GM18870 (cell line): ENCODE results near the gene RAB43.
"Not testable (repeated sequence)": the region's sequence is repeated elsewhere in the genome, so short reads cannot be mapped to it uniquely, and the experiment has no call there.

Experiments used
- ATAC-seq: cut with Tn5 transposase; IDR thresholded peaks from one replicate; pipeline ENCODE4 v1.9.1; 2021; ENCODE audit warnings: moderate library complexity; ENCODE audit not compliant: unreplicated experiment

Gene RAB43

GRCh38 chr3:129121792-129122411 is at the start of gene RAB43:
TSS of gene RAB43 (minus strand) at chr3:129121804. CDS start at chr3:129121489, 315 bp downstream.
- no peak for ATAC-seq

DNA sequence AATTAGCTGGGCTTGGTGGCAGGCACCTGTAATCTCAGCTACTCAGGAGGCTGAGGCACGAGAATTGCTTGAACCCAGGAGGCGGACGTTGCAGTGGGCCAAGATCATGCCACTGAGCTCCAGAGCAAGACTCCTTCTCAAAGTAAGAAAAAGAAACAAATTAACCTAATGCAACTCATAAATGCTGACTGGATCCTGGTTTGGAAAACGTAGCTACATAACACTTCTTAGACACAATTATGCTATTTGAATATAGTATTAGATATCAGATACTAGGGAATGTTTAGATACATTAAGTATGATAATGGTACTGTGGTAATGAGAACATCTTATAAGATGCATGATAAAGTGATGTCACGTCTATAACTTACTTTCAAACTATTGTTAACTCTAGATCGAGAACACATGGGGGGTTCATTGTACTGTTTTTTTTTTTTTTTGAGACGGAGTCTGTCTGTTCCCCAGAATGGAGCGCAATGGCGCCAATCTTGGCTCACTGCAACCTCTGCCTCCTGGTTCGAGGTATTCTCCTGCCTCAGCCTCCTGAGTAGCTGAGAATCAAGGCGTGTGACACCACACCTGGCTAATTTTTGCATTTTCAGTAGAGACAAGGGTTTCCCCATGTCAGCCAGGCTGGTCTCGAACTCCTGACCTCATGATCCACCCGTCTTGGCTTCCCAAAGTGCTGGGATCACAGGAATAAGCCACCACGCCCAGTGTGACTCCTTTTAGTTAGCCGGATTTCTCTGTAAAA is 45.2 kb upstream of the RAB43 start:
- no peak for ATAC-seq

DNA sequence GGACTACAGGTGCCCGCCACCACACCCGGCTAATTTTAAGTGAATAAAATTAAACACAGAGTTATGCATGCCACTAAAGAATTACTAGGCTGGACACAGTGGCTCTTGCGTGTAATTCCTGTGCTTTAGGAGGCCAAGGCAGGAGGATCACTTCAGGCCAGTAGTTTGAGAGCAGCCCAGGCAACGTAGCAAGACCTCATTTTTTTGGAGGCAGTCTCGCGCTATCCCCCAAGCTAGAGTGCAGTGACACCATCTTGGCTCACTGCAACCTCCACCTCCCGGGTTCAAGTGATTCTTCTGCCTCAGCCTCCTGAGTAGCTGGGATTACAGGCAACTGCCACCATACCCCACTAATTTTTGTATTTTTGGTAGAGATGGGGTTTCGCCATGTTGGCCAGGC is 44.0 kb upstream of the RAB43 start:
- not testable (repeated sequence) for ATAC-seq

- ATAC-seq = no peak
Observed at GRCh38 chr3:129164500-129164899, 42.9 kb upstream of the RAB43 start.

DNA sequence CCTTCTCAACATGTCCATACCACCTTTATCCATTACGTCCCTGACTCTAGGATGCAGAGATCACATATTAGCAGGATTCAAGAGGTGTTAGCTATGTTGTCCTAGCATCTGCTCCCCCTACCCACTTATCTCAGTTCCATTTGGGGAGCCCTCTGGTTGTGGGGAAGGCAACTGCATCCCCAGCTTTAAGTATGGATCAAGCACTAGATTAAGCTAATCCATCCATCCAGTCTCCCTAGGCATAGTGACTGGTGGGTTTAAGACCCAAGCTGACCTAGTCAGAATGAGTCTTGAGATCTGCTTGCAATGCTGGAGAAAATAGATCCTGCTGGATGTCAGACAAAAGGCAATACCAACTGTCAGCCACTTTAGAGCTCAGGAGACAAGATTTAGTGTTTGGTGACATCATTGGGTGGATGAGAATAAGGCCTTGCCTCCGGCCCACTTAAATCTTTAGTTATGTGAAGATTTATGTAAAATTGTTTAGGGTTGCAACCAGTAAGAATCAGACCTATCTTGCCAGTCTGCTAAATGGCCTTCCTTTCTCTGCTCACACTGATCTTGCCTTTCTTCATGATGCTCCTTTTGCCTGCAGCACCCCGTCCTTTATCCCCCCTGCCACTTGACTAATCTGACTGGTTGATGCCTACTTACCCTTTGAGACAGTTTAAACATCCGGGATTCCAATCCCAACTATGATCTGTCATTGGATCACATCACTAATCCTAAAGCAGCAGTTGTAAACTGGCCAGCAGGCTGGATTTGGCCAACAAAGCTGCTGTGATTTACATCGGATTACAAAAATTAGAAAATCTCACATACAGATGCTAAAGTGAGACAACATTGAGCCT is 41.4 kb upstream of the RAB43 start:
- ATAC-seq = no peak

GRCh38 chr3:129161860-129162271 is 40.3 kb upstream of the RAB43 start:
- ATAC-seq = peak; percentile 3

GRCh38 chr3:129160891-129161859 is 39.6 kb upstream of the RAB43 start, which contains the start of gene ISY1:
TSS of gene ISY1 (minus strand) at chr3:129161063. CDS start at chr3:129160975, 88 bp downstream.
- peak; percentile 66 for ATAC-seq

- no peak for ATAC-seq
Observed at GRCh38 chr3:129144786-129145185, 23.2 kb upstream of the RAB43 start.

DNA sequence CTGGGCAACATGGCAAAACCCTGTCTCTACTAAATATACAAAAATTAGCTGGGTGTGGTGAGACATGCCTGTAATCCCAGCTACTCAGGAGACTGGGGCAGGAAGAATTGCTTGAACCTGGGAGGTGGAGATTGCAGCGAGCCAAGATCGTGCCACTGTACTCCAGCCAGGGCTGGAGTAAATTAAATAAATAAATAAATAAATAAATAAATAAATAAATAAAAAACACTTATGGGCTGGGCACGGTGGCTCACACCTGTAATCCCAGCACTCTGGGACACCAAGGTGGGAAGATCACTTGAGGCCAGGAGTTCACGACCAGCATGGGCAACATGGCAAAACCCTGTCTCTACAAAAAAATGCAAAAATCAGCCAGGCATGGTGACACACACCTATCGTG is 19.4 kb upstream of the RAB43 start:
- ATAC-seq = not testable (repeated sequence)

GRCh38 chr3:129139911-129140310 is 18.3 kb upstream of the RAB43 start:
- ATAC-seq = no peak

DNA sequence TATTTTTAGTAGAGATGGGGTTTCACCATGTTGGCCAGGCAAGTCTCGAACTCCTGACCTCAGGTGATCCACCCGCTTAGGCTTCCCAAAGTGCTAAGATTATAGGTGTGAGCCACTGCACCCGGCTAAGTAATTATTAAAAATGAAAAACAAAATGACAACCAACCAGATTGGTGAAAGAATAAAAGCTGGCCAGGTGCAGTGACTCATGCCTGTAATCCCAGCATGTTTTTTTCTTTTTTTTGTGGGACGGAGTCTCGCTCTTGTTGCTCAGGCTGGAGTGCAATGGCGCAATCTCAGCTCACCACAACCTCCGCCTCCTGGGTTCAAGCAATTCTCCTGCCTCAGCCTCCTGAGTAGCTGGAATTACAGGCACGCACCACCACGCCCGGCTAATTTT is 14.7 kb upstream of the RAB43 start:
- ATAC-seq = not testable (repeated sequence)

- ATAC-seq = no peak
Observed at GRCh38 chr3:129132097-129132866, 10.7 kb upstream of the RAB43 start.

GRCh38 chr3:129131465-129132088 is 10.0 kb upstream of the RAB43 start:
- no peak for ATAC-seq

DNA sequence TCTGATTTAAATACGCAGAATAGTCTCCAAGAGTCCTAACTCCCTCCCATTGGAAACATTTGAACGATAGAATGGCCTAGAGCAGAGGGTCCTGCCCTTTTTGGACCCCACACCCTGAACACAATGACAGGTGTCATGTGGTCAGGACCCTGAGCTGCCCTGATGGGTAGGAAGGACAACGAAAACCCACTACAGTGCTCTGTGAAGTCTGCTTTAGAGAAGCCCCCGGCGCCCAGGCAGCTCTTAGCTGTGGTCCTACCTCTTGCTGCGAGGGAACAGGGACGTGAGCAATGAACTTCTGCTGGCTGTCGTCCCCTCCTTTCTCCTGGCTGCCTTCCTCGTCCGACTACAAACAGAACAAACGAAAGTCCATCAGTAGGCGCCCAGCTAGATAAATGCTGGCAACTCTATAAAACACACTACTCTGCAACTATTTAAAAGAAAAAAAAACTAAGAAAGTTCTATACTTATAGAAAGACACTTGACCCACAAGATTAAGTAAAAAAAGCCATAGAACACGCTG is 8.7 kb upstream of the RAB43 start:
- no peak for ATAC-seq

DNA sequence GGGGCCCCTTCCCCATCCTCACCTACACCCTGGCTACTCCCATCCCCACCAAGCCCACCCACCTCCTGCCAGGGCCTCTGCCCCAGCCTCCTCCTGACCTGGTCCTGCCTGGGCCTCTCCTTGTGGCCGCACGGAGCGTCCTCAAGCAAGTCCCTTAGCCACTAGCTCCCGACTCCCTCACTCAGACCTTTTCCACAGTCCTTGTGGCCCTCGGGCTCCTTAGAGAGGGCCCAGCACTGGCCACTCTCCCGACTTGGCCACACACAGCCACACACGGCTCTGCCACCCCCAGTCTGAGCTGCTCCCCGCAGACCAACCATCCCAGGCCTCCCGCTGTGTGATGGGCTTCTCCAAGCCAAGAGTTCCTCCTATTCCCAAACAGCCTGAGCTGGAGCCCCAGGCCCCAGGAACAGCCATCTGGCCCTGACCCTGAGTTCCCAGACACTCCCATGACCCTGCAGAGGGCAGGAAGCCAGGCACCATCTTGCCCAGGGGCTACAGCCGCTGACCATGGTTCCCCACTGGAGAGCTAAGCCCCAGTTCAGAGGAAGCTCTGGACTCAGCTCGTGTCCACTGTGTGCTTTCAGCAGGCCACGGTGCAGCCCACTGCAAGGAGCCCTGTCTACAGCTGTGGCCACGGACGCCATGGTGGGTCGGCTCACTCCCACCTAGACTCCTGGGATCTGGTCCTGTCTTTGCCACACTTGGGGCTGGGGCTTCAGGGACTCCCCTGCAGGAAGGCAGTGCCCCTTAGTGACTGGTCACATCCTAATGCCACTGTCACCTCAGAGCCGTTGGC is 7.0 kb upstream of the RAB43 start:
- no peak for ATAC-seq

DNA sequence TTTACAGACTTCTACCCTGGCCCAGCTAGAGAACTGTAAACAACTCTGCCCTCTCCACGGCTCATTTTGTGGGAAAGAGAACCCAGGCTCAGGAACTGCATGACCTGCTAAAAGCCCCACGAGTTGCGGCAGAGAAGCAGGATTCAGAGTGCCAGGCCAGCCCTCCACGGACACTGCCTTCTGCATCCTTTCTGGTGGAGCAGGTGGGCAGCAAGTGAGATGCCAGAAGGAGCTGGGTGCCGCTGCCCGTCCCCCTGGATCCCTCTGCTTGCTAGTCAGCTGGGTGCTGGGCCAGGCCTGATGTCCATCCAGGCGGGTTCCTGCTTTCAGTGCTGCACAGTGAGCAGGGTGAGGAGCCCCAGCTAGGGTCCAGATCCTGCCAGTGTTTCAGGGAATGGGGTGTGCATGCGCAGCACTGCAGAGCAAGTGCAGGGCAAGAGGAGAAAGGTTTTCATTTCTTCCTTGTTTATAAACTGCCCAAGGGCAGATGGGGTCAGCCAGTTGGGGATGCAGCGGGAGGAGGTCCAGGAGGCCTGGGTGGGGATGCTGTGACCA is 5.2 kb upstream of the RAB43 start:
- no peak for ATAC-seq

GRCh38 chr3:129123314-129124060 is 1.9 kb upstream of the RAB43 start:
- no peak for ATAC-seq
